ENCODE results near the gene OR2J1. TPM values are rescaled to one million over a fixed set of nuclear protein-coding genes. Genes with fewer than 3 reads are reported as not detected.
"Not testable (repeated sequence)": the region's sequence is repeated elsewhere in the genome, so short reads cannot be mapped to it uniquely, and the experiment has no call there.

Gene OR2J1
- not detected for polyA plus RNA-seq (2013, experiment 1 of 2; ENCODE audit: insufficient read length)
- not detected for polyA plus RNA-seq (2013, experiment 2 of 2; ENCODE audit: insufficient read length)

DNA sequence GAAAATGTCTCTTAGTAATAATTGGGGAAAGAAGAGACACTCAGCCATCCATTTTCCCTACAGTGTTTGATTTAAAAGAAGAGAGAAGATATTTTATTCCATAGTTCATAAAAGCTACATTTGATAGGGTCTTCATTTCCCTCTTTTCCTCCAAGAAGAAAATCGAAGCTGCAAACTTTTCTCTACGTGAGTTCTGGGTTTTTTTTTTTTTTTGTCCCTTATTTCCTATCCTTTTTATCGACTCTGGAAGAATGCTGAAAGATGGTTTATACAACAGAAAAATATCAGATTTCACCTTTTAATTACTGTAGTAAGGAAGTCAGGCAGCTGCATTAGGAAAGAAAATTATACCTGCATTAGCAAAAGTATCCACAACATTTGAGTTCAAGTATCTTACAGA, at the start of gene OR2J1:
Gene OR2J1, plus strand, starts transcription at position 301 of the 400 bp plus-strand sequence. CDS start 1,453 bp downstream, outside the sequence.
- DNase-seq: no peak

DNA sequence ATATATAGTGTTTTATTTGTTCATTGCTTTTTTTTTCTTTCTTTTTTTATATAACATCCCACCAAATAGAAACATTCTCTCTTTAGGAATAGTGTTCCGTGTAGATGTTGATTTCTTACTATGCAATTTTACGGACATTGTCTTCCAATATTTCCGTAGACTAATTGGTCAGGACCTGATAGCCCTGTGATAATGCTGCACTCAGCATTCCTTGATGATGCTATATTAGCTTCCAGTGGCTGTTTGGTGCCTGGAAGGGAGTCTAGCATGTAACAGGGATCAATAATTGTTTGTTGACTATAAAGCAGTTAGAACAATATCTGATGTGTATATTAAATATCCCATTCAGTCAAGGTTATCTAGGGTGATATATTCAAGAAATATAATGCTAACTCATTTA, 47.6 kb upstream of the OR2J1 start:
- DNase-seq: no peak

DNA sequence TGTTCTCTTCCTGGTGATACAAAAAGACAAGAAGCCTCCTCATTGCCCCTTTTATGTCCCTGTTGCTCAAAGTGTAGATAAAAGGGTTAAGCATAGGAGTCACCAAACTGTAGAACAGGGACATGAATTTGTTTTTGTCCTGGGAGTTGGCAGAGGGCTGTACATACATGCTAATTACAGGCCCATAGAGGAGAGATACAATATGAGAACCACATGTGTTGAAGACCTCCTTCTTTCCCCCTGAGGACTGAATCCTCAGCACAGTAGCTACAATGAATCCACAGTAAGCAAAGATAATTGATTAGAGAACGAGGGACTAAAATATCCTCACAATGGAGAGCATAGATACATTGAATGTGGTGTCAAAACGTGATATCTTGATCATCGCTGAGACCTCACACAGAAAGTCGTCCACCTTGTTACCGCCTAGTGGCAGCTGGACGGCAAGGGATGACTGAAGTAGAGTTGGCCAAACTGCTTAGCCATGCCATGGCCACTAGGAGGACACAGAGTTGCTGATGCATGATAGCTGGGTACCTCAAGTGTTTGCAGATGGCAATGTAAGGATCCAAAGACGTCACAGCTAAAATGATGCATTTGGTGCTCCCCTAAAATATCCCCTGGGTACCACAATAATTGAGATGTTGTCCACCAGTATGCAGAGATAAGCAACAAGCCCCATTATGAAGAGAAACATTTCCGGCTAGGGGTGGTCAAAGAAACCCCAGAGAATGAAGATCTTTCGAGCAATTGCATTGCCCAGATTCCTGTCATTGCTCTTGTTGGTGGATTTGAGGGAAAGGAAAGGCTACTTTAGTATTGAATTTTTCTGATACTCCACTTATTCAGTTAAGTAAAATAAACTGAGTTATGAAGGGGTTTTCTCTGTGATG, 27.2 kb upstream of the OR2J1 start:
- DNase-seq: peak; percentile 23

GRCh38 chr6:29079203-29079602, 20.1 kb upstream of the OR2J1 start:
- no peak for DNase-seq

- no peak for DNase-seq
Measured at GRCh38 chr6:29081312-29081711, 18.0 kb upstream of the OR2J1 start.

DNA sequence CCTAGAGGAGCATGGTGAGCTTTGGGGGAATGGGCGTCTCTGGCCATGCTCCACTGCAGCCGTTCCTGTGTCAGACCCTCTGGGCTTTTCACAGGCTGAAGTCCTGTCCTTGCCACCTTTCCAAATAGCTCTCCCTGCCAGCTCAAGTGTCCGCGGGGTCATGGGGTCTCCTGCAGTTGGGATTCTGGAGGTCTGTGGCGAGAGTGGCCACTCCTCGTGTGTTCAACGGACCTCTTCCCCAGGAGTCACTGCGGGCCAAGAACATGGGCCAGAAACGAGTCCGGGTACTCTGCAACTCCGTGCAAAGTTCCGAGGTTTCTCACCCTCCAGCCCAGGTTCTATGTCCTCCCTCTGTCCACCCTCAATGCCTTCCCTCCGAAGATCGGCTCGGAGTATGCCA, 16.8 kb upstream of the OR2J1 start:
- DNase-seq: no peak

DNA sequence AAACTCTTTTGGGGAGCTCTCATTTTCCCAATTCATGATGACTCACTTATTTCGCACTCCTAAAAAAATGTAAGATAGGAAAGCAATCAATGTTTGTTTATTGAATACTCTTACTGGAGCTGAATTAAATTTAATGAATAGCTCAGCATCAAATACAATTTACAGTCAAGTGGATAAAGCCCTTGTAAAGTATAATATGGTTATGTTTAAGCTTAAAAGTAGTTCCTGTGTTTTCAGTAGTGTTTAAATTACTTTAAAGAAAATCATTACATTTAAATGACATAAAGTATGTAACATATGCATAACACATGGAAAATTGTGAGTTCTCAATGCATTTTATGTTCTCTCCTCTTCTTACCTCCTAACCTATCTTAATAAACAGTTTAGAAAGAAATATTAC, 12.1 kb upstream of the OR2J1 start, which contains the start of gene OR2B3:
Gene OR2B3, minus strand, starts transcription at position 101 of the 400 bp plus-strand sequence. Its CDS starts 65 bp downstream, at position 36.
- DNase-seq: no peak

- DNase-seq: no peak
Measured at GRCh38 chr6:29092957-29093356, 6.3 kb upstream of the OR2J1 start.

GRCh38 chr6:29097803-29098202, 1.5 kb upstream of the OR2J1 start:
- no peak for DNase-seq

- no peak for DNase-seq
Measured at GRCh38 chr6:29107758-29108157, 8.5 kb downstream of the OR2J1 start, which contains the start of gene OR2J3. OR2J3 (plus strand) TSS chr6:29108058; CDS start chr6:29111891, 3,833 bp downstream.

- no peak for DNase-seq
Measured at GRCh38 chr6:29112135-29112534, 12.8 kb downstream of the OR2J1 start.

GRCh38 chr6:29114964-29115363, 15.7 kb downstream of the OR2J1 start:
- not testable (repeated sequence) for DNase-seq

DNA sequence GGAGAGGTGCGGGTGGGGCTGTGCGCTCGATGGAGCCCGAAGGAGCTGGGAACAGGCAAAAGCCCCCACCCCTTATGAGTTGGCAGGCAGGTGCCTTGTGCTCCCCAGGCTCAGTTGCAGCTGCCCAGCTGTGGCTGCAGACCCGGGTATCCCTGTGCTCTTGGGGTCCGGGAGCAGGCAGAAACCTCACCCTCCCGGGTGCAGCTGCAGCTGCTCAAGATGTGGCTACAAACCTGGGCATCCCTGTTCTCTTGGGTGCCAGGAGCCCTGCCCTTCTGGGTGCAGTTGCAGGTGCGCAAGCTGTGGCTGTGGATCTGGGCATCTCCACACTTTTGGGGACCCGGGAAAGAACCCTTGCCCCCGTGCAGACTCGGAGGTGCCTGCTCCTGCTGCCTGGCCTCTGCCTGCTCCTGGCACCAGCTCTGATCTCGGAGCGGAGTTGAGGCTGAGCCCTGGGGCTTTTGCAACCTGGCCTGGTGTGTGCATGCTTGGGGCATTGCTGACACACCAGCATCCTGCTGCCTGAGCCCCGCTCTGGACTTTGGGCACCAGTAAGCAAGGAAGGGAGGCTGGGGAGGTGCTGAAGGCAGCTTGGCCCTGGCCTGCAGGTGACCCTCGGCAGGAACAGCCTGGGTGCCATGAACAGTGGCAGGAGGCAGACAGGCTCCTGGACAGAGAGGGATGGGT, 30.2 kb downstream of the OR2J1 start:
- DNase-seq: no peak

- no peak for DNase-seq
Measured at GRCh38 chr6:29130644-29131043, 31.4 kb downstream of the OR2J1 start.

DNA sequence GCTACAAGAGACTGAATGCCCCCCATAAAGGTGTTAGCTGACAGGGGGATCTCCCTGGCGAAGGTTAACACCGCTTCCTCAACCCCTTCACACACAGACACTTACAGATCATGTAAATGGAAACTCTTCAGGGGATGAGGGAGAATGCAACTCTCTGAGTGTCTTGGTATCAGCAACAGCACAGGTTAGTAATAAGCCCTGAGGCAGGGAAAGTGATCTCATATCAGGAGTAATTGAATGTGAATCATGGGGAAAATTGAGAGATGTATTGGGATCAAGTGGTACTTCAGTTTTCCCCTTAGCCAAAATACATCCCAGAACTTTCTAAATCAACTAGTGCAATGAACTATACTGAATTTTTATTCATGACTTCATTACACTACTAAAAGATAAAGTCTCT, 32.4 kb downstream of the OR2J1 start:
- no peak for DNase-seq

GRCh38 chr6:29137724-29138123, 38.4 kb downstream of the OR2J1 start:
- no peak for DNase-seq

DNA sequence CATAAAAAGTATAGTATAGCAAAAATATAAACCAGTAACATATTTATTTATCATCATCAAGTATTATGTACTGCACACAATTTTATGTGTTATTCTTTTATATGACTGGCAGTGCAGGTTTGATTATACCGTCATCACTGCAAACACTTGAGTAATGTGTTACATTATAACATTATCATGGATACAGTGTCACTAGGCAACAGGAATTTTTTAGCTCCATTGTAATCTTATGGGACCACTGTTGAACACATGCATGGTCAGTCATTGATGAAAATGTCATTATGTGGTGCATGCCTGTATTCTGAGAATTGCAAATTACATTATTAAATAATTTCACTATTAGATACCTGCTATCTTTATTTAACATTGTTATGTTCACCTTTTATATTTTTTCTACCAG, 42.3 kb downstream of the OR2J1 start:
- no peak for DNase-seq

GRCh38 chr6:29142309-29142708, 43.0 kb downstream of the OR2J1 start:
- peak; percentile 2 for DNase-seq

DNA sequence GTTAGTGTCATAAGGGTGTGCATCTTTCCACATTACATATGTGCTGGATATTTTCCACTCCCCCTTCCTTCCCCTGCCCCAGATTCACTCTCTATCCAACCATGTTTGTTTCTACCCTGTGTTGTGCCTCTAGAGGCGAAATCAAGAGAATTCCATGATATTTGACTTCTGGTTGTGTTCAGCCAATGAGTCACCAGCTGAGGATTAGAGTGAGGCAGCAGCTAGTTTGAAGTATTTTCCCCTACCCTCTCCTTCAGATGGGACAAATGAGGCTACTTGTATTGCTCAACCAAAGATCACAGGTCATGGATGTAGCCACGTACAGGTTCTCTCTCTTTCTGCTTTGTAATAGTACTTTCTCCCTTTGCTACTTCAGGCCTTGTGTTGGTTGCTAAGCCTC, 46.9 kb downstream of the OR2J1 start:
- no peak for DNase-seq

- no peak for DNase-seq
Measured at GRCh38 chr6:29147074-29147473, 47.8 kb downstream of the OR2J1 start.

- not testable (repeated sequence) for DNase-seq
Measured at GRCh38 chr6:29149444-29149843, 50.2 kb downstream of the OR2J1 start.
